Suprapubic skin (tissue), 4 donors: ENCODE measurements around the gene VSIR.

ENCODE experiments used
- CTCF ChIP-seq, 2 donors: fragments of 200-600 bp in 1 of 2; fragments of 450-650 bp in 1 of 2; sonication (generic) in 1 of 2; IDR thresholded peaks; one replicate each; pipeline ENCODE4 v1.5.1; 2016 to 2019; ENCODE audit warnings: antibody characterized with exemption in 2 of 2, mild to moderate bottlenecking in 1 of 2, moderate library complexity in 1 of 2
- EP300 ChIP-seq: sonication (generic); formaldehyde crosslinking; IDR thresholded peaks from one replicate; pipeline ENCODE4 v1.6.1; 2017; ENCODE audit warnings: antibody characterized with exemption
- POLR2A ChIP-seq, 2 donors: fragments of 450-650 bp; IDR thresholded peaks; one replicate each; pipeline ENCODE4 v1.6.1; 2017; ENCODE audit warnings: antibody characterized with exemption in 2 of 2, mild to moderate bottlenecking in 2 of 2, moderate library complexity in 2 of 2
- POLR2AphosphoS5 ChIP-seq, 3 donors: sonication (generic); formaldehyde crosslinking; IDR thresholded peaks; one replicate each; pipeline ENCODE4 v1.6.1; 2017; ENCODE audit warnings: antibody characterized with exemption in 3 of 3

GRCh38 chr10:71714592-71714991 is 58.7 kb downstream of the VSIR start:
- TF ChIP-seq POLR2A (IDR thresholded peaks at IDR 0.05) (no peak), CTCF (IDR thresholded peaks at IDR 0.05) (no peak), POLR2AphosphoS5 (IDR thresholded peaks at IDR 0.05) (no peak), EP300 (no peak)
